Stimulated activated CD8-positive, alpha-beta memory T cell treated with anti-CD3 and anti-CD28 coated beads, Interleukin-12 subunit alpha, Interleukin-12 subunit beta, amount 100 ng/mL, for 24 hours (primary cell): ENCODE results near the gene TEDC2.
"Not testable (repeated sequence)": the region's sequence is repeated elsewhere in the genome, so short reads cannot be mapped to it uniquely, and the experiment has no call there.

ENCODE experiments used
- DNase-seq: peaks from one replicate; pipeline ENCODE4 v3.0.0-alpha.2; 2020; ENCODE audit errors: extremely low read depth

The TEDC2 gene

GRCh38 chr16:2437032-2437790 lies 22.7 kb upstream of the TEDC2 start:
- DNase-seq = no peak

GRCh38 chr16:2438121-2438520 lies 21.8 kb upstream of the TEDC2 start:
- no peak for DNase-seq

GRCh38 chr16:2439598-2439997 lies 20.3 kb upstream of the TEDC2 start:
- DNase-seq = no peak

GRCh38 chr16:2441143-2441804 lies 18.6 kb upstream of the TEDC2 start:
- not testable (repeated sequence) for DNase-seq

DNA sequence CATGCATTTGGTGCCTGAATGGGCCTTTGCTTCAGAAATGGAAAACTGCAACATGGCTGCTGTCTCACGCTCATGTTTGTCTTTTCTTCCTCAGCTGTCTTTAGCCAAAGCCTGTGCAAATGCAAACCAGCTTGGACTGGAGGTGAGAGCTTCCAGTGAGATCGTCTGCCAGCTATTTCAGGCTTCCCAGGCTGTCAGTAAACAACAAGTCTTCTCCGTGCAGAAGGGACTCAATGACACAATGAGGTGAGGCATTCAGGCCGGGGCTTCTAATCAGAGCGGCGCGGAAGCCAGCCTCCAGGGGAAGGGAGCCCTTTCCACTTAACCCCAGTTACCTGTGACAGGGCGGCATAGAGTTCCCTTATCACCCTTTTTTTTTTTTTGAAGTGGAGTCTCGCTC lies 16.4 kb upstream of the TEDC2 start:
- no peak for DNase-seq

DNA sequence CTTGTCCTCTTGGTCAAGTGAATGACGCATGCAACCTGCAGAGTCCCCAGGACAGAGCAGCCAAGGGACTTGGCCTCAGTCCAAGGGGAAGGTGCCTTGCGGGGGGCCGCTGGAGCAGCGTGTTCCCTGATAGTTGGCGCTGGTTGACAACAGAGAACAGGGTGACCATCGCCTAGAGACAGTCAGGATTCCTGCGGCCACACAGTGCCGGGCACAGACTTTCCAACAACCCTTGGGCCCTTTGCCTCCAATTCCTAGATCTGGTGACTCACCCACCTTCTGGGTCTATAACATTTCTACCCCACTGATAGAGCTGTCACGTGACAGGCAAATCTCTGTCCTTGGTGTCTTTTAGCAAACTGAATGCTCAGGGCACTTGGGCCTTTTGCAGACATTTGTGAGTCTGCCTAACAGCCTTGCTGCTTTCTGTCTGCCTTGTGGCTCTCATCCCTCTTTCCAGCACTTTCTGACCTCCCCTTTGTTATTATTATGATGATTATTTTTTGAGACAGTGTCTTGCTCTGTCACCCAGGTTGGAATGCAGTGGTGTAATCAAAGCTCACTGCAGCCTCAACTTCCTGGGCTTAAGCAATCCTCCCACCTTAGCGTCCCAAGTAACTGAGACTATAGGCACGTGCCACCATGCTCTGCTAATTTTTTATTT lies 11.9 kb upstream of the TEDC2 start:
- no peak for DNase-seq

- DNase-seq = no peak
Measured at GRCh38 chr16:2449118-2449517, 10.8 kb upstream of the TEDC2 start.

DNA sequence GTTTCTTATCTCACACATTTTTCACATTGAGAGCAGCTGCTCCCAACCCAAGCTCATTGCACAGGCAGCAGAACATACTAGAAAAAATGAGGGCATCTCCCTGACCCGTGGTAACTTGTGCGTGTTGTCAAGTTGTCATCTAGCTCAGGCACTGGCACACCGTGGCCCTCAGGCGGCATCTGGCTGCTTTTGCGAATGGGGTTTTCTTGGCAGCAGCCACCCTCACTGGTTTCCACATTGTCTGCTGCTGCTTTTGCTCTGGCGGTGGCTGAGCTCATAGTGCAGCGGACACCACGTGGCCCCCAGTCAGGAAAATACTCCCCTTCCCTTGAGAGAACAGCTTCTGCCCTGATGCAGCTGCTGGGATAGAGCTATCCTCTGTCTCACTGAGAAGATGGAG lies 9.4 kb upstream of the TEDC2 start:
- no peak for DNase-seq

DNA sequence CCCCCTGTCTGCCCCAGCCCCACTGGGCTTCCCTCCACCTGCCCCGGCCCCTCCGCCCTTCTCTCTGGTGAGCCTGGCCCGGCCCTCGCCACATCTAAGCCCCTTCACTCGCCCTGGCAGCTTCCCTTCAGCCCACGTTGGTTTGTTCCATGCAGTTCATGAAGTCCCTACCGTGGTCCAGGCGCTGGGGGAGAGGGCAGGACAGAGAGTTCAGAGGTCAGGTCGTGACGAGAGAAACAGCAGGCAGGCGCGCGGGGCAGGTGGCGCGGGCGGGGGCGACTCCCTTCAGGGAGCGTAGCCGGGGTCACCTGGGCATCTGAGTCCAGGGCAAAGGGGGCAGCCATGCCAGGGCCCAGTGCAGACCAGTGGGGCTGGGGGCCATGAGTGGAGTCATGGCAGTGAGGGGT lies 8.9 kb upstream of the TEDC2 start:
- no peak for DNase-seq

GRCh38 chr16:2451851-2452320 lies 8.0 kb upstream of the TEDC2 start:
- DNase-seq = no peak

GRCh38 chr16:2452650-2453049 lies 7.3 kb upstream of the TEDC2 start:
- no peak for DNase-seq

- DNase-seq = no peak
Measured at GRCh38 chr16:2455081-2455845, 4.6 kb upstream of the TEDC2 start.

- DNase-seq = no peak
Measured at GRCh38 chr16:2456551-2457153, 3.3 kb upstream of the TEDC2 start.

DNA sequence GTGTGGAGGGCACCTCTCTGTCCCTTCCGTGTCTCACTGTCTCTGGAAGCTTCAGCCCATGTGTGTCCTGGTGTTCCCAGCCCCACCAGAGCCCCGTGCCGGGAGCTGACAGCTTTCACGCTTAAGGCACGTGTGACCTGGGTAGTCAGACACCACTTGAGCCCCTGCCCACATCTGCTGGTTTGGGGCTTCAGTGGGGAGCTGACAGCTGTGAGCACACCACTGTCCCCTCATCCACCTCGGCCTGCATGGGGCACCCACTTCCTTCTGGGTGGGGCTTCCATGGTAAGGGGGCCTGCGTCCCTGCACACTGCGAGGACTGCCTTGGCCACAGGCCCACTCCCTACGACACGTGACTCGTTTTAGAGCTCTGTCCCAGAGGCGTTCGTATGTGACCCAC lies 2.6 kb upstream of the TEDC2 start:
- no peak for DNase-seq

- no peak for DNase-seq
Measured at GRCh38 chr16:2457946-2458345, 2.0 kb upstream of the TEDC2 start.

DNA sequence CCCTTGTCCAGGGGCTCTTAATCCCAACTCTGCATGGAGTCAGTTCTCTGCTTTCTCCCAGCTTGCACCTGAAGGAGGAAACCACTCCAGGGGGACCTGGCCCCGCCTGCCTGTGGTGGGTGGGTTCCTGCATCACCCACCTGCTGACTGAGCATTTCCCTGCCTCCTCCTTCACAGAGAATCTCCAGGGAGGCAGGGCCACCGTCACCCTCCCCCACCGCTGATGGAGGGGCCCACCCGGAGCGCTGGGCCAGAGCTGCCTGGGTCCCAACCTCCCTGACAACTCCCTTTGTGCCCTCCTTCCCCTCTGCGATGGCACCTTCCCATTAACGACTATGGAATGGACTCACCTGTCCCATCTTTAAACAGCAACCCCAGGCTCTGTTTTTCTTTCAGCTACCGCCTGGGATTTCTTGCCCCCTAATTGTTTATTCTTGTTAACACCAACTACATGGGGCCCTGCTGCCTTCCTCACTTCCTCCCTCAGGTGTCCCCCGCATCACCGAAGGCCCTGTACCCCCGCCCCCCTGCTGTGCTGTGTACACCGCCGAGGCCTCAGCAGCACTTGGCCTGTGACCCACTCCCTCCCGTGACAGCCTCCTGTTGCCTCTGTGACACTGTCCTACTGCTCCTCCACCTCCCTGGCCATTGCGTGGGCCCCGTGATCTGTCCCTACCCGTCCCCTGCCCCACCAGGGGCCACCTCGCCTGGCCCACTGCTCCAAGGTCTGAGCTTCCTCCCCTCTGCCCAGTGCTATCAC lies 842 bp upstream of the TEDC2 start:
- DNase-seq = no peak

- DNase-seq = no peak
Measured at GRCh38 chr16:2460391-2460713, 443 bp downstream of the TEDC2 start.

DNA sequence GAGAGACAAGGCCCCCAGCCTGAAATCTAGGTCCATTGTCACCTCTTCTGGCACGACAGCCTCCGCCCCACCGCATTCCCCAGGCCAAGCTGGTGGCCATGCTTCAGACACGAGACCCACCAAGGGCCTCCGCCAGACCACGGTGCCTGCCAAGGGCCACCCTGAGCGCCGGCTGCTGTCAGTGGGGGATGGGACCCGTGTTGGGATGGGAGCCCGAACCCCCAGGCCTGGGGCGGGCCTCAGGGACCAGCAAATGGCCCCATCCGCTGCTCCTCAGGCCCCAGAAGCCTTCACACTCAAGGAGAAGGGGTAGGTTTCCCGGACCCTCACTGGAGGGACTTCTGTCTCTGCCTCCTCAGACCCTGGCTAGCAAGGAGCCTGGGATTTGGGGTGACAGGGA lies 1.0 kb downstream of the TEDC2 start:
- DNase-seq = no peak

- DNase-seq = no peak
Measured at GRCh38 chr16:2462031-2462866, 2.3 kb downstream of the TEDC2 start.

- DNase-seq = no peak
Measured at GRCh38 chr16:2464333-2464732, 4.4 kb downstream of the TEDC2 start.
